ENCODE results near the gene PMM2. TPM values are rescaled to one million over a fixed set of nuclear protein-coding genes. Genes with fewer than 3 reads are reported as not detected.

Gene PMM2
- total and polyA plus RNA-seq, 2 experiments from 2014 or later: 39.6 to 46.4 TPM

DNA sequence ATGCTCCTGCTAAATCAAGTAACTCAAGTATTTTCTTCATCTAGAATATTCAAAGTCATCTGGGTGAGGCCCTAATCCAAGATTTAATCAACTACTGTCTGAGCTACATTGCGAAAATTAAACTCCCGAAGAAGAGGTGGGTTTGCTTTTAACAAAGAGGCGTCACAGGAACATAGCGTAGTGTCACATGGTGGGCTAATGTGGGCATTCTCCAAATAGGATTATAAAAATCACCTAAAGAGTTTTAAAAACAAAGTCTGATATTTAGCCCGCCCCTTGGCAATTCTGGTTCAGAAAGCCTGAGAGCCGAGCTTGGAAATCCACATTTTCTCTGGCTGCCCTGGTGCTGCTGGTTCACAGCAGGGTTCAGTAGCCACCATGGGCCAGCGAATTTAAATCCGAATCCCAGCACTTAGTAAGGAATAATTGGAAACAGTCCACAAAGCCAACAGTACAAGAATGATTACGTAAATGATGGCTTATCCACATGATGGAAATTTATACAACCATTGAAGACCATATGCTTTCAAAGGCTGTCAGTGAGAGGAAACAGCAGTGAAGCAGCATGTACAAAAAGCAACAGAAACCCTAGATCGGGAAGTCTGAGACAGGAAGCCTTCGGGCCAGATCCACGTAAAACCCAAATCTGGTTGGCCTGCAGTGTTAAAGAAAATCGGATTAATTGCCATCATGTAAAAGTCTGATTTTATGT is 8.8 kb downstream of the PMM2 start:
- no peak for DNase-seq
- H3K9ac ChIP-seq: no peak overlapping the region
- H2AFZ ChIP-seq: no peak overlapping the region
- H3K36me3 ChIP-seq (ENCODE audit: low read depth): peaks cover 90% of the 10 kb centered on the region
- TF ChIP-seq EZH2 (IDR thresholded peaks at IDR 0.05; ENCODE audit: insufficient read depth, poor library complexity, severe bottlenecking): no peak
- TF ChIP-seq EZH2phosphoT487 (IDR thresholded peaks at IDR 0.05; ENCODE audit: insufficient read depth, low read depth): no peak
- no peaks in the 10 kb centered on the region for H3K9me3 ChIP-seq (ENCODE audit: low read depth)
- H3F3A ChIP-seq (ENCODE audit: insufficient read depth): peaks cover 17% of the 10 kb centered on the region
- no peak overlapping the region for H3K4me2 ChIP-seq (ENCODE audit: unreplicated experiment)
- no peaks in the 10 kb centered on the region for H3K4me1 ChIP-seq (ENCODE audit: insufficient read depth)
- H3K79me2 ChIP-seq (ENCODE audit: insufficient read depth): peaks cover 98% of the 10 kb centered on the region
- H3K9me2 ChIP-seq (ENCODE audit: insufficient read depth): no peaks in the 10 kb centered on the region
- no peaks in the 10 kb centered on the region for H3K27me3 ChIP-seq (replicated peaks; ENCODE audit: insufficient read depth)
- in situ Hi-C loops (cut with MboI): no loop called here
- H4K20me1 ChIP-seq (ENCODE audit: insufficient read depth): no peaks in the 10 kb centered on the region; the same call in 1 of the 2 replicates
- 66% methylated on average over 13 of the region's 13 CpGs for WGBS, 2 experiments (ENCODE audit: low coverage in 1 of 2, low lambda C conversion rate in 2 of 2, missing lambda C conversion rate in 2 of 2)
- no peak overlapping the region for H3K4me3 ChIP-seq
- H3K27ac ChIP-seq: no peak overlapping the region

DNA sequence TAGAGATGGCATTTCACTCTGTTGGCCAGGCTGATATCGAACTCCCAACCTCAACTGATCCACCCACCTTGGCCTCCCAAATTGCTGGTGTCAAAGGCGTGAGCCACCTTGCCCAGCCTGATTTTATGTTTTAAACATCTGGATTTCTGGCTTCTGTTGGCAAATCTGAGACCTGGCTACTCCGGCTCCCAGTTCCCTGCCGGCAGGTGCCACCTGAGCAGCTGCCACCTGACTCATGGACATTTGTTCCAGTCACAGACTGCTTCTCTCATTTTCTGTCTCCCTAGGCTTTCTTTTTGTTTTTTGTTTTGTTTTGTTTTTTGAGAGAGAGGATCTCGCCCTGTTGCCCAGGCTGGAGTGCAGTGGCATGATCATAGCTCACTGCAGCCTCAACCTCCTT is 9.6 kb downstream of the PMM2 start:
- in situ Hi-C loops (cut with MboI): no loop called here
- peaks cover 98% of the 10 kb centered on the region for H3K79me2 ChIP-seq (ENCODE audit: insufficient read depth)

DNA sequence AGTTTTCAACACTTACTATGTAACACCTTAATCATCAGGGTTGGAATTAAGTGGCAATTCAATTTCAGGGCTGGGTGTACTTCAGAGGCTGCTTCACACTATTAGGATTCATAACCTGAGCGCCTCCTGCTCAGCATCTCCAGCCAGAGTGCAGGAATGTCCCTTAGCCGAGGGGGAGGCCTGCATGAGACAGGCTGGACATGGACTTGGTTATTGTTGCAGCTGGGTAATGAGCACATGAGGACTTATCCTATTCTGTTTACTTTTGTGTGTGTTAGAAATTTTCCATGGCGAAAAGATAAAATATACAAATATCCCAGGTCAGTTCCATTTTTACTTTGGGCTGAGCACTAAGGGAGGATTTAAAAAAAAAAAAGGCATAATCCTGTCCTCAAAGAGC is 10.4 kb downstream of the PMM2 start:
- no peaks in the 10 kb centered on the region; the same call in 1 of the 2 replicates for H4K20me1 ChIP-seq (ENCODE audit: insufficient read depth)
- TF ChIP-seq EZH2phosphoT487 (IDR thresholded peaks at IDR 0.05; ENCODE audit: insufficient read depth, low read depth): no peak
- TF ChIP-seq EZH2 (IDR thresholded peaks at IDR 0.05; ENCODE audit: insufficient read depth, poor library complexity, severe bottlenecking): no peak
- H3K9me3 ChIP-seq (ENCODE audit: low read depth): no peaks in the 10 kb centered on the region
- H3K9me2 ChIP-seq (ENCODE audit: insufficient read depth): no peaks in the 10 kb centered on the region
- H3K27ac ChIP-seq: no peak overlapping the region
- H3F3A ChIP-seq (ENCODE audit: insufficient read depth): peaks cover 24% of the 10 kb centered on the region
- no peak overlapping the region for H2AFZ ChIP-seq
- WGBS, 2 experiments (ENCODE audit: low coverage in 1 of 2, low lambda C conversion rate in 2 of 2, missing lambda C conversion rate in 2 of 2): 95 to 100% methylated on average over 3 of the region's 3 CpGs
- H3K79me2 ChIP-seq (ENCODE audit: insufficient read depth): peaks cover 98% of the 10 kb centered on the region
- peaks cover 90% of the 10 kb centered on the region for H3K36me3 ChIP-seq (ENCODE audit: low read depth)
- H3K4me3 ChIP-seq: no peak overlapping the region
- no peak for DNase-seq
- no peaks in the 10 kb centered on the region for H3K4me1 ChIP-seq (ENCODE audit: insufficient read depth)
- in situ Hi-C loops (cut with MboI): no loop called here
- no peak overlapping the region for H3K4me2 ChIP-seq (ENCODE audit: unreplicated experiment)
- no peaks in the 10 kb centered on the region for H3K27me3 ChIP-seq (replicated peaks; ENCODE audit: insufficient read depth)
- H3K9ac ChIP-seq: no peak overlapping the region

More for the DNA sequence above, 9.6 kb downstream of the PMM2 start:
- no peak overlapping the region for H3K27ac ChIP-seq
- no peak overlapping the region for H3K4me2 ChIP-seq (ENCODE audit: unreplicated experiment)
- no peak overlapping the region for H3K9ac ChIP-seq
- no peaks in the 10 kb centered on the region for H3K4me1 ChIP-seq (ENCODE audit: insufficient read depth)
- H4K20me1 ChIP-seq (ENCODE audit: insufficient read depth): no peaks in the 10 kb centered on the region; the same call in 1 of the 2 replicates
- no peak for DNase-seq
- 96 to 100% methylated on average over 5 of the region's 5 CpGs for WGBS, 2 experiments (ENCODE audit: low coverage in 1 of 2, low lambda C conversion rate in 2 of 2, missing lambda C conversion rate in 2 of 2)
- peaks cover 90% of the 10 kb centered on the region for H3K36me3 ChIP-seq (ENCODE audit: low read depth)
- TF ChIP-seq EZH2phosphoT487 (IDR thresholded peaks at IDR 0.05; ENCODE audit: insufficient read depth, low read depth) (no peak), EZH2 (IDR thresholded peaks at IDR 0.05; ENCODE audit: insufficient read depth, poor library complexity, severe bottlenecking) (no peak)
- no peaks in the 10 kb centered on the region for H3K27me3 ChIP-seq (replicated peaks; ENCODE audit: insufficient read depth)
- no peaks in the 10 kb centered on the region for H3K9me2 ChIP-seq (ENCODE audit: insufficient read depth)
- H3K9me3 ChIP-seq (ENCODE audit: low read depth): no peaks in the 10 kb centered on the region
- H2AFZ ChIP-seq: no peak overlapping the region
- peaks cover 24% of the 10 kb centered on the region for H3F3A ChIP-seq (ENCODE audit: insufficient read depth)
- no peak overlapping the region for H3K4me3 ChIP-seq

DNA sequence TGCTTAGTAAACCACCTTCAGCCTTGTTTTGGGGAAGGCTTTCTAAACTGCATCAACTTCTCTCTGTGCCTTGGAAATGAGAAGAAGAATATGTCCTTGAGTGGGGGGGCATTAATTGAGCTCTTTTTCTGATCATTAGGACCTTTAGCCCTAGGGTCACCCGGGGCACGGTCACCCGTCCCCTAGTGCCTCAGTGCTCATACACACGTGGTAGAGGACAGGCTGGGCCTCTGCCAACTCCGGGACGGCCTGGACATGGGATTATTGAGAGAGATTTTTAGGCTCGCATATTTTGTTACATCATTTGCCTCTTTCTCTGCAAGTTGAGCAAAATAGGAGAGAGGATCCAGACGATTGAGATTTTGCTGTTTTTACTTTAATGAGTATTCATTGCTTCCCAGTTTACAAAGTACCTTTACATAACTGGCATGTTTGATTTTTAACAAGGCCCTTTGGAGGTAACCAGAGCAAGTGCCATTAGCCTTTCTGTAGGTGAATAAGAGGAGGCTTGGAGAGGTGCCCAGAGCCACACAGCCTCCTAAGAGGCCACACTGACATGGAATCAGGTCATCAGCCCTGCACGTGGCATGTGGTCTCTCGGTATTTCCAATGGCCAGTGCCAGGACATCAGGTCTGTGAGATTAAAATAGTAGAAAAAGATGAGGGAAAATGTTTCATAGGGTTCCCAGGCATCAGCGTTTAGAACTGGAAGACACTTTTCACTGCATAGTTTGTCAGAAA is 11.1 kb downstream of the PMM2 start:
- H4K20me1 ChIP-seq (ENCODE audit: insufficient read depth): no peaks in the 10 kb centered on the region; the same call in 1 of the 2 replicates
- no peaks in the 10 kb centered on the region for H3K9me3 ChIP-seq (ENCODE audit: low read depth)
- WGBS, 2 experiments (ENCODE audit: low coverage in 1 of 2, low lambda C conversion rate in 2 of 2, missing lambda C conversion rate in 2 of 2): 74 to 79% methylated on average over 11 of the region's 11 CpGs
- DNase-seq: no peak
- H3F3A ChIP-seq (ENCODE audit: insufficient read depth): peaks cover 24% of the 10 kb centered on the region
- in situ Hi-C loops (cut with MboI): no loop called here
- no peak for TF ChIP-seq EZH2 (IDR thresholded peaks at IDR 0.05; ENCODE audit: insufficient read depth, poor library complexity, severe bottlenecking)
- TF ChIP-seq EZH2phosphoT487 (IDR thresholded peaks at IDR 0.05; ENCODE audit: insufficient read depth, low read depth): no peak
- no peak overlapping the region for H2AFZ ChIP-seq
- no peak overlapping the region for H3K4me2 ChIP-seq (ENCODE audit: unreplicated experiment)
- peaks cover 91% of the 10 kb centered on the region for H3K36me3 ChIP-seq (ENCODE audit: low read depth)
- H3K9ac ChIP-seq: no peak overlapping the region
- H3K27me3 ChIP-seq (replicated peaks; ENCODE audit: insufficient read depth): no peaks in the 10 kb centered on the region
- no peaks in the 10 kb centered on the region for H3K9me2 ChIP-seq (ENCODE audit: insufficient read depth)
- no peak overlapping the region for H3K27ac ChIP-seq
- peaks cover 96% of the 10 kb centered on the region for H3K79me2 ChIP-seq (ENCODE audit: insufficient read depth)
- no peak overlapping the region for H3K4me3 ChIP-seq
- H3K4me1 ChIP-seq (ENCODE audit: insufficient read depth): no peaks in the 10 kb centered on the region
